DND-41 (cell line): Measurements from ENCODE around the gene PID1.

Experiments used
- CTCF ChIP-seq: IDR thresholded peaks from 2 replicates; pipeline ENCODE4 v1.5.1; 2012; ENCODE audit warnings: borderline replicate concordance, low read length, moderate library complexity, mild to moderate bottlenecking; ENCODE audit not compliant: poor library complexity, severe bottlenecking; ENCODE audit errors: extremely low read depth
- EZH2 ChIP-seq: IDR thresholded peaks from 3 replicates; pipeline ENCODE4 v1.6.1; 2012; ENCODE audit warnings: borderline replicate concordance, low read depth, mild to moderate bottlenecking, moderate library complexity, low read length, inconsistent platforms; ENCODE audit not compliant: severe bottlenecking

GRCh38 chr2:229099231-229099630, 171.9 kb downstream of the PID1 start:
- no peak for TF ChIP-seq CTCF
- TF ChIP-seq EZH2: no peak
